ENCODE measurements around the gene USP14. TPM values are rescaled to one million over a fixed set of nuclear protein-coding genes. Genes with fewer than 3 reads are reported as not detected.

The USP14 gene
- total RNA-seq, 1 experiment from 2014 or later, result 83.8 TPM

DNA sequence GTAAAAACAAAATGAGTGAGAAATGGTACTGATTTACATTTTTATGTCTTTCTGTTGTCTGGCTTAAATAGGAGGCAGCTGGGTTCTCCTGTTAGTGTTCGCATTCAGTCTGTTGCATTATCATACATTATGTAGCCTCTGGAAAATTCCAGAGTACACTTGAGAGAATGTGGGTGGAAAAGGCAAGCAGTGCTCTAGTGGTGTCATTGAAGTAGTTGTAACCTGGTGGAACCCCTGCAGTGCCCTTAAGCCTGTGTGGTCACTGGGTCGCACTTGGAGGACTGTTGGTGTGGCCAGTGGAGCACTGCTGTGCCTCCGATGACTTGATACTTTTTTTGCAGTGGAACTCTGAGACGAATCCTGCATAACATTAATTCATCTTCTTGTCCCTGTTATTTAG, 52.4 kb downstream of the USP14 start:
- POLR2A ChIA-PET (ENCODE audit: unreplicated experiment), result no interaction called here
- CTCF ChIA-PET, result no interaction called here
- no peak overlapping the region for H3K27ac ChIP-seq
- H3K9me3 ChIP-seq (ENCODE audit: insufficient read depth, low read depth), result no peaks in the 10 kb centered on the region
- H3K9me2 ChIP-seq (ENCODE audit: insufficient read depth), result no peaks in the 10 kb centered on the region
- intact Hi-C loops (cut with micrococcal nuclease; ENCODE audit: unreplicated experiment), result loop anchor here (1.0 kb wide), 1 partner anchor 22 kb away; no protein-coding TSS in a partner anchor
- H4K20me1 ChIP-seq (ENCODE audit: insufficient read depth), result peaks cover 3% of the 10 kb centered on the region; the same call in 1 of the 2 replicates
- TF ChIP-seq, protein P1, sequence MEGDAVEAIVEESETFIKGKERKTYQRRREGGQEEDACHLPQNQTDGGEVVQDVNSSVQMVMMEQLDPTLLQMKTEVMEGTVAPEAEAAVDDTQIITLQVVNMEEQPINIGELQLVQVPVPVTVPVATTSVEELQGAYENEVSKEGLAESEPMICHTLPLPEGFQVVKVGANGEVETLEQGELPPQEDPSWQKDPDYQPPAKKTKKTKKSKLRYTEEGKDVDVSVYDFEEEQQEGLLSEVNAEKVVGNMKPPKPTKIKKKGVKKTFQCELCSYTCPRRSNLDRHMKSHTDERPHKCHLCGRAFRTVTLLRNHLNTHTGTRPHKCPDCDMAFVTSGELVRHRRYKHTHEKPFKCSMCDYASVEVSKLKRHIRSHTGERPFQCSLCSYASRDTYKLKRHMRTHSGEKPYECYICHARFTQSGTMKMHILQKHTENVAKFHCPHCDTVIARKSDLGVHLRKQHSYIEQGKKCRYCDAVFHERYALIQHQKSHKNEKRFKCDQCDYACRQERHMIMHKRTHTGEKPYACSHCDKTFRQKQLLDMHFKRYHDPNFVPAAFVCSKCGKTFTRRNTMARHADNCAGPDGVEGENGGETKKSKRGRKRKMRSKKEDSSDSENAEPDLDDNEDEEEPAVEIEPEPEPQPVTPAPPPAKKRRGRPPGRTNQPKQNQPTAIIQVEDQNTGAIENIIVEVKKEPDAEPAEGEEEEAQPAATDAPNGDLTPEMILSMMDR (conservative IDR thresholded peaks at IDR 0.05), result no peak
- TF ChIP-seq EZH2 (IDR thresholded peaks at IDR 0.05; ENCODE audit: low read depth), result no peak
- no peaks in the 10 kb centered on the region; the same call in 1 of the 2 replicates for H3F3A ChIP-seq (ENCODE audit: insufficient read depth, low read depth)
- no peak overlapping the region for H3K4me3 ChIP-seq
- no peaks in the 10 kb centered on the region for H3K27me3 ChIP-seq (ENCODE audit: insufficient read depth, low read depth)
- 0 out of 2 replicates have a peak, but pooled peaks cover 5% of the 10 kb centered on the region for H3K79me2 ChIP-seq (ENCODE audit: low read depth)
- BruUV-seq (replicated peaks), result no TSS peak
- DNase-seq, result no peak
- no peak overlapping the region for H2AFZ ChIP-seq
- no peak overlapping the region for H3K4me2 ChIP-seq
- H3K36me3 ChIP-seq (ENCODE audit: low read depth), result peaks cover 35% of the 10 kb centered on the region
- H3K4me1 ChIP-seq (replicated peaks; ENCODE audit: insufficient read depth), result no peaks in the 10 kb centered on the region

DNA sequence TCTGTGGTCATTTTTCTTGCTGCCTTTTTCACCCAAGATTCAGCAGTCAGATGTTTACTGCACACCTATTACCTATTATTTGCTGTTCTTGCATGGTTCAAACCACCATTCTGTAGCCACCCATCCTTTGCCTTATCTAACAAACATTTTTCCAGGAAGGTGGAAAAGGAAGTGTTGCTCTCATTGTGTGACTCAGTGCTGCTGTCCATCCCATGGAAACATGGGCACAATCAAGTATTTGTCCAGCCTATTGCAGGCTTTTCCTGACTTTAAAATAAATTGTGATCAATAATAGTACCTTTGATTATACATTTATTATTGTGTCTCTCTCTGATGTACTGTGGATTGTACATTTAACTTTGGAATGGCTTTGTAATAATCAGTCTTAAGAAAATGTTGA, 53.2 kb downstream of the USP14 start:
- H3F3A ChIP-seq (ENCODE audit: insufficient read depth, low read depth), result peaks cover under 1% of the 10 kb centered on the region; the same call in 1 of the 2 replicates
- no peaks in the 10 kb centered on the region for H3K4me1 ChIP-seq (replicated peaks; ENCODE audit: insufficient read depth)
- H2AFZ ChIP-seq, result no peak overlapping the region
- POLR2A ChIA-PET (ENCODE audit: unreplicated experiment), result no interaction called here
- BruUV-seq (replicated peaks), result no TSS peak
- no peak overlapping the region for H3K4me2 ChIP-seq
- DNase-seq, result no peak
- intact Hi-C loops (cut with micrococcal nuclease; ENCODE audit: unreplicated experiment), result loop anchor here (1.0 kb wide), 1 partner anchor 23 kb away; no protein-coding TSS in a partner anchor
- peaks cover 39% of the 10 kb centered on the region for H3K36me3 ChIP-seq (ENCODE audit: low read depth)
- peaks cover 6% of the 10 kb centered on the region; the same call in 1 of the 2 replicates for H4K20me1 ChIP-seq (ENCODE audit: insufficient read depth)
- no peaks in the 10 kb centered on the region for H3K9me2 ChIP-seq (ENCODE audit: insufficient read depth)
- H3K27ac ChIP-seq, result no peak overlapping the region
- no peaks in the 10 kb centered on the region for H3K9me3 ChIP-seq (ENCODE audit: insufficient read depth, low read depth)
- 0 out of 2 replicates have a peak, but pooled peaks cover 5% of the 10 kb centered on the region for H3K79me2 ChIP-seq (ENCODE audit: low read depth)
- no peaks in the 10 kb centered on the region for H3K27me3 ChIP-seq (ENCODE audit: insufficient read depth, low read depth)
- TF ChIP-seq EZH2 (IDR thresholded peaks at IDR 0.05; ENCODE audit: low read depth), result no peak
- TF ChIP-seq, protein P1 (conservative IDR thresholded peaks at IDR 0.05), result no peak
- H3K4me3 ChIP-seq, result no peak overlapping the region
- CTCF ChIA-PET, result no interaction called here

DNA sequence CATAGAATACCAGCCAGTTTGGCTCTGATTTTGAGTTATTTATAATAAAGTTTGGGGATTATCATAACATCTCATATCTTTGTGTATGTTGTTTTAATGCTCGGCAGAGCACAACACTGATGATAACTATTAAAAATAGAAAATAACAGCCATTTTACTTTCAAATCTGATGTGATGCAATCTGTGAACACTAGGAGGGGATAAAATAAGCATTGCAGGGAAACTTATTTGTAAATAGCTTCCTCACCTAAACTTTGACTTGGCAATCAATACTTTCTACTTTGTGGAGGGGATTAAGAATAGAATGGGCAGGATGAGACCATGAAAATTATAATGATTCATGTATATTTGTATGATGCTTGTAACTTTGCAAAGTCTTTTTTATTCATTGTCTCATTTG, 54.4 kb downstream of the USP14 start:
- no peaks in the 10 kb centered on the region for H3K9me3 ChIP-seq (ENCODE audit: insufficient read depth, low read depth)
- CTCF ChIA-PET, result no interaction called here
- POLR2A ChIA-PET (ENCODE audit: unreplicated experiment), result interaction anchor here (0.7 kb wide), 1 partner anchor 1154 kb away, joined by 23 read pairs; no protein-coding TSS in a partner anchor
- no peak for DNase-seq
- no peak overlapping the region for H3K4me2 ChIP-seq
- BruUV-seq (replicated peaks), result no TSS peak
- TF ChIP-seq EZH2 (IDR thresholded peaks at IDR 0.05; ENCODE audit: low read depth), result no peak
- TF ChIP-seq, protein P1 (conservative IDR thresholded peaks at IDR 0.05), result no peak; the same call in 1 of the 2 replicates
- peaks cover 9% of the 10 kb centered on the region; the same call in 1 of the 2 replicates for H4K20me1 ChIP-seq (ENCODE audit: insufficient read depth)
- H3K4me3 ChIP-seq, result no peak overlapping the region
- no peaks in the 10 kb centered on the region for H3K4me1 ChIP-seq (replicated peaks; ENCODE audit: insufficient read depth)
- H3K79me2 ChIP-seq (ENCODE audit: low read depth), result 0 out of 2 replicates have a peak, but pooled peaks cover 5% of the 10 kb centered on the region
- intact Hi-C loops (cut with micrococcal nuclease; ENCODE audit: unreplicated experiment), result no loop called here
- H3F3A ChIP-seq (ENCODE audit: insufficient read depth, low read depth), result peaks cover 5% of the 10 kb centered on the region; the same call in 1 of the 2 replicates
- no peaks in the 10 kb centered on the region for H3K9me2 ChIP-seq (ENCODE audit: insufficient read depth)
- no peaks in the 10 kb centered on the region for H3K27me3 ChIP-seq (ENCODE audit: insufficient read depth, low read depth)
- H2AFZ ChIP-seq, result no peak overlapping the region
- H3K27ac ChIP-seq, result no peak overlapping the region
- peaks cover 48% of the 10 kb centered on the region for H3K36me3 ChIP-seq (ENCODE audit: low read depth)
